GM19324 (cell line): ENCODE results near the gene GPR65.
"Not testable (repeated sequence)": the region's sequence is repeated elsewhere in the genome, so short reads cannot be mapped to it uniquely, and the experiment has no call there.

Experiments
- ATAC-seq: cut with Tn5 transposase; IDR thresholded peaks from one replicate; pipeline ENCODE4 v1.9.1; 2021; ENCODE audit warnings: mild to moderate bottlenecking, moderate library complexity; ENCODE audit not compliant: unreplicated experiment, low FRiP score

GPR65 gene

GRCh38 chr14:88002421-88003075, 2.4 kb upstream of the GPR65 start:
- no peak for ATAC-seq

- ATAC-seq, result no peak
Observed at GRCh38 chr14:88003425-88003824, 1.5 kb upstream of the GPR65 start.

GRCh38 chr14:88004506-88005036, 364 bp upstream of the GPR65 start:
- ATAC-seq, result no peak

- peak; percentile 93 for ATAC-seq
Observed at GRCh38 chr14:88005978-88006851, 1.3 kb downstream of the GPR65 start.

- ATAC-seq, result no peak
Observed at GRCh38 chr14:88007608-88008007, 2.7 kb downstream of the GPR65 start.

GRCh38 chr14:88008039-88008742, 3.3 kb downstream of the GPR65 start:
- no peak for ATAC-seq

DNA sequence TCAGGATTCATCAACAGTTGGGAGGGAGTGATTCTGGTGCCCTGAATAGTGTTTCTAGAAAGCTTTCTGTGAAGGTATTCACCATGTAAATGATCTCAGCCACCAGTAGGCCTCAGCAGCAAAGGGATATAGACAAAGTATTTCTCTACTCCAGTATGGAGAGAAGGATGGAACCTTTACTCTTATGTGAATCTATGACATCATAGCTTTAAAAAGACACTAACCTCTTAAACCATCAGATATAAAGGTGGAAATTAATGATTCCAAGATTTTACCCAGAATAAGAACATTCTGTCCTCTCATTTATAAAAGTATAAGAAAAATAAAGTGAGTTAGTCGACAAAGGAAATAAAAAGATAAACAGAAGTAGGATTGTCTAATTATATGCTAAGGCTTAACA, 4.6 kb downstream of the GPR65 start:
- no peak for ATAC-seq

DNA sequence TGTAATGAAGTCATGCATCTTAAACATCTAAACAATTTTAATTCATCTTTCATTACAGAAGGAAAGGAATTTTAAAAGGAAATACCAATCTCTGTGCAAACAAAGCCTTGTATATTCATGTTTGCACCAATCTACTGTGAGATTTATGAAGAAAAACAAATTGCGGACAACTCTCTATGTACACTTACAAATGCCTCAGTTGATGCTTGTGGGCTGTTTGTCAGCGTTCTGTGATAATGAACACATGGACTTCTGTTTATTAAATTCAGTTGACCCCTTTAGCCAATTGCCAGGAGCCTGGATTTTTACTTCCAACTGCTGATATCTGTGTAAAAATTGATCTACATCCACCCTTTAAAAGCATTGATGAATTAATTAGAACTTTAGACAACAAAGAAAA, 5.4 kb downstream of the GPR65 start:
- ATAC-seq, result no peak

DNA sequence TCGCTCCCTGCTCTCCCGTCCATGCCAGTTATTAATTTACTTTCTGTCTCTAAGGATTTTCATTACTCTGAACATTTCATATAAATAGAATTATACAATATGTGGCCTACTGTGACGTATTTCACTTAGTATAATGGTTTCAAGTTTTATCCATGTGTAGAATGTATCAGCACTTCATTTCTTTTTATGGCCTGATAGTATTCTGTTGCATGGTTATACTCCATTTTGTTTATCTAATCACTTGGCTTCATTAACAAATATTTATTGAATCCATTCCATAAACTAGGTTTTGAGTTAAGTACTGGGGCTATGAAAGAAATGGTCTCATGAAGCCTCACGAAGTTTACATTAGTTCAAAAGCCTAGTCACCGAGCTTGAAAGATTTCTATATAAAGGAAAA, 7.6 kb downstream of the GPR65 start:
- no peak for ATAC-seq

GRCh38 chr14:88013750-88014349, 8.9 kb downstream of the GPR65 start:
- ATAC-seq, result peak; percentile 93

DNA sequence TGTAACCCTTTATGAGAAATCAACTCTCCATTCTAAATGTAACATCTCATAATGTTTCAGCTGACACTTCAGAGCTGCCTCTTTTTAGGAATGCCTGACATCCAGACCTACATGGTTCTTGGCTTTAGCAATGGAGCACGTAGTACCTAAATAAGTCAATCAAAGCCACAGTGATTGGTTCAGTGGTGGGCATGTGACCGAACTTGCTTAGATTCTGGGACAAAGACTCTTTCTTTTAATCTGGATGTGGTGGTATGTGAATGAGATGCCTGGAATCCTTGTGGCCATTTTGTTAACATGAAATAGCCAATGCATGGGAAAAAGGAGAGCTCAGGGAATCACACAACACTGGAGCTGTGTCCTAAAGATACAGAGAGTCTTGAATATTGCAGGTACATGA, 11.8 kb downstream of the GPR65 start:
- ATAC-seq, result no peak

- no peak for ATAC-seq
Observed at GRCh38 chr14:88017535-88017934, 12.6 kb downstream of the GPR65 start.

- no peak for ATAC-seq
Observed at GRCh38 chr14:88023658-88024187, 18.8 kb downstream of the GPR65 start.

- ATAC-seq, result not testable (repeated sequence)
Observed at GRCh38 chr14:88024252-88025086, 19.5 kb downstream of the GPR65 start.

DNA sequence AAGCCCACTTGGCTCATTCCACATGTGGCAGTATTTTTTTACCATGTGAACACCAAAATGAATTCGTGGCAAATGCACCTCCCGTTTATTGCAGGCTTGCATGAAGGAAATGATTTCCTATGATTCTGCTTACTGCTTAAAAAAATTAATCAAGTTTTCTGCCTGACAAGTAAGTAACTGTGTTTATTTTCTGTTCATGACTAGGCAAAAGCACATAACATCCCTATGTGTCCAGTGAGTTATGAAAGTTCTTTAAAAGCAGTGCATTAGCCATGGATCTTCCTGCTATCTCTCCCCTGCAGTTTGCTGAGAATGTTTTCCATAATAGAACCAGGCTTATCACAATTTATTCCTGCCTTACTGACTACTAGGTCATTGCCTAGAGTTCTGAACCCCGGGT, 20.4 kb downstream of the GPR65 start:
- no peak for ATAC-seq

- ATAC-seq, result no peak
Observed at GRCh38 chr14:88026890-88027289, 22.0 kb downstream of the GPR65 start.

DNA sequence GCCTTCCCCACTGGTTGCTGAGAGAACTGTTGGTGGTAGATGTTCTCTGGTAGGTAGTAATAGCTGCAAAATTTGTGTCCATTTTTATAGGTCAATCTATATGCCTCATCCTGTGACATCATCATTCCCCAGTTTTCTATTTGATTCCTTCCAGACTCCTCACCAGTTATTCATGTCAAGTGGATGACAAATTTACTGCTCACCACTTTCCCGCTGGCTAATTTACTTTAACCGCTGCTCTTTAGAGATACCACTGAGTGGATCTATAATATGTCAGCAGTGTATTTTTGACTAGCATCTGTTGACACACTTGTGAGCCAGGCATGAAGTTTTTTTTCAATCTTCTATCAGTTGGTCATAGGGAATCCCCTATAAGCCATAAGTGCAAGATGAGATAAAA, 24.6 kb downstream of the GPR65 start:
- no peak for ATAC-seq

DNA sequence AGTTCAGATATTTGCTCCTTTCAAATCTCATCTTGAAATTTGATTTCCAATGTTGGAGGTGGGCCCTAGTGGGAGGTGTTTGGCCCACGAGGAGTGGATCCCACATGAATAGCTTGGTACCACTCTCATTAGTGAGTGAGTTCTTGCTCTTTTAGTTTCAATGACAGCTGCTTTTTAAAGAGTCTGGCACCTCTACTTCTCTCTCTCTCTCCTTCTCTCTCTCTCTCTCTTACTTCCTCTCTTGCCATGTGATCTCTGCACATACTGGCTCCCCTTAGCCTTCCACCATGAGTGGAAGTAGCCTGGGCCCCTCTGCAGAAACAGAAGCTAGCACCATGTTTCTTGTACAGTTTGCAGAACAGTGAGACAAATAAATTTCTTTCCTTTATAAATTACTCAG, 25.1 kb downstream of the GPR65 start:
- no peak for ATAC-seq

- no peak for ATAC-seq
Observed at GRCh38 chr14:88030892-88031291, 26.0 kb downstream of the GPR65 start.

- no peak for ATAC-seq
Observed at GRCh38 chr14:88032373-88032772, 27.4 kb downstream of the GPR65 start.
